ENCODE measurements around the gene ZSWIM8.
A peak's percentile ranks its signal among the peaks of the same experiment; 100 is the strongest.
"Not testable (repeated sequence)": the region's sequence is repeated elsewhere in the genome, so short reads cannot be mapped to it uniquely, and the experiment has no call there.

The ZSWIM8 gene, protein sequence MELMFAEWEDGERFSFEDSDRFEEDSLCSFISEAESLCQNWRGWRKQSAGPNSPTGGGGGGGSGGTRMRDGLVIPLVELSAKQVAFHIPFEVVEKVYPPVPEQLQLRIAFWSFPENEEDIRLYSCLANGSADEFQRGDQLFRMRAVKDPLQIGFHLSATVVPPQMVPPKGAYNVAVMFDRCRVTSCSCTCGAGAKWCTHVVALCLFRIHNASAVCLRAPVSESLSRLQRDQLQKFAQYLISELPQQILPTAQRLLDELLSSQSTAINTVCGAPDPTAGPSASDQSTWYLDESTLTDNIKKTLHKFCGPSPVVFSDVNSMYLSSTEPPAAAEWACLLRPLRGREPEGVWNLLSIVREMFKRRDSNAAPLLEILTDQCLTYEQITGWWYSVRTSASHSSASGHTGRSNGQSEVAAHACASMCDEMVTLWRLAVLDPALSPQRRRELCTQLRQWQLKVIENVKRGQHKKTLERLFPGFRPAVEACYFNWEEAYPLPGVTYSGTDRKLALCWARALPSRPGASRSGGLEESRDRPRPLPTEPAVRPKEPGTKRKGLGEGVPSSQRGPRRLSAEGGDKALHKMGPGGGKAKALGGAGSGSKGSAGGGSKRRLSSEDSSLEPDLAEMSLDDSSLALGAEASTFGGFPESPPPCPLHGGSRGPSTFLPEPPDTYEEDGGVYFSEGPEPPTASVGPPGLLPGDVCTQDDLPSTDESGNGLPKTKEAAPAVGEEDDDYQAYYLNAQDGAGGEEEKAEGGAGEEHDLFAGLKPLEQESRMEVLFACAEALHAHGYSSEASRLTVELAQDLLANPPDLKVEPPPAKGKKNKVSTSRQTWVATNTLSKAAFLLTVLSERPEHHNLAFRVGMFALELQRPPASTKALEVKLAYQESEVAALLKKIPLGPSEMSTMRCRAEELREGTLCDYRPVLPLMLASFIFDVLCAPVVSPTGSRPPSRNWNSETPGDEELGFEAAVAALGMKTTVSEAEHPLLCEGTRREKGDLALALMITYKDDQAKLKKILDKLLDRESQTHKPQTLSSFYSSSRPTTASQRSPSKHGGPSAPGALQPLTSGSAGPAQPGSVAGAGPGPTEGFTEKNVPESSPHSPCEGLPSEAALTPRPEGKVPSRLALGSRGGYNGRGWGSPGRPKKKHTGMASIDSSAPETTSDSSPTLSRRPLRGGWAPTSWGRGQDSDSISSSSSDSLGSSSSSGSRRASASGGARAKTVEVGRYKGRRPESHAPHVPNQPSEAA (N-terminal part only)

DNA sequence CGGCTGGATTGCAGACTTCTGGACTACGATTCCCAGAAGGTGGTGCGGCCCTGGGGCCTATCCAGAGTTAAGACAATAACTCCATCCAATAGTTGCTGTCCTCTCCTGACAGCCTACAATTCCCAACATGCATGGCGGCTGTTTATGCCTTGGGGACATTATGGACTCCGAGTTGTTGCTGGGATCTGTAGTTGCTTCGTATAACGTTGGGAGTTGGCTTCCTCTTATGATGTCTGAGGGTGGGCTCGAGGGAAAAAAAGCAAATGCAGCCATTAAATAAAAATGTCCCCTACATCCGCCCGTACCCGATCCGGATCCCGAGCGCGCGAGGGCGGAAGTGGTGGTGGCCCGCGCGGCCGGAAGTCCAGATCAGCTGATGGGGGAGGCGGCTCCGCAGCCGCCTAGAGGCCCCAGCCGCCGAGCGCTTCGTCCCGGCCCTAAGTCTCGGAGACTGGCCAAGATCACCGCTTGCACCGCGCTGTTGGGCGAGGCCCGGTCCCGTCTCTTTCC lies at the start of gene ZSWIM8:
ZSWIM8 (plus strand) TSS at position 396 of the 510 bp plus-strand sequence. CDS start 273 bp downstream, outside the sequence.
- peak; percentile 92 for DNase-seq

DNA sequence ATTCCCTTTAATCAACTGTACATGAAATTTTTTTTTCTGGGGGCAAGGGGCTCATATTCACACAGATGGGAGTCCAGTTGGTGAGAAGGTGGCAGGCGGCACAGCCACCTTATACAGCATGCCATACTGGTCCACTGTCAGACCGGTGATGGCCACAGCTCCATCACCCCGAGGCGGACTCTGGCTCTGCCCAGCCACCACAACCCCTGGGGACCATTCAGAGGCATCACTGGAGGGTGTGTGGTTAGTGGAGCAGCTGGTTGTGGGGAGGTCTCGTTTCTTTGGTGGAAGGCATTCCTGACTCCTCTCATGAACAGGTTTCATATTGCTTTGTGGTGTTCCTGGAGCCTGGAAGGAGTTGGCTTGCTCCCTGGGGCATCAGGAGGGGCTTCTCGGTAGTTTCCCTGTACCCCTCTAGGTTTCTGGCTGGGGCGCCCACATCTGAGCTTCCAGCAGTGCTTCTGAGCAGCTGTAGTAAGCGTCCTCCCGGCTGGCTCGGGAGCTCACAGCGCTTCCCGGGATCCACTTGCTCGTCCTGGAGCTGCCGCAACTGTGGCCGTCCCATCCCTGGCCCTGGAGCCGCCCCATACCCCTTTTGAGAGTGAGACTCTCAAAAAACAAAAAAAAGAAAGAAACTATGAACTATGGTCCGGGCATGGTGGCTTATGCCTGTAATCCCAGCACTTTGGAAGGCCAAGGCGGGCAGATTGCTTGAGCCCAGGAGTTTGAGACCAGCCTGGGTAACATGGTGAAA lies 44.7 kb upstream of the ZSWIM8 start:
- DNase-seq = not testable (repeated sequence)

DNA sequence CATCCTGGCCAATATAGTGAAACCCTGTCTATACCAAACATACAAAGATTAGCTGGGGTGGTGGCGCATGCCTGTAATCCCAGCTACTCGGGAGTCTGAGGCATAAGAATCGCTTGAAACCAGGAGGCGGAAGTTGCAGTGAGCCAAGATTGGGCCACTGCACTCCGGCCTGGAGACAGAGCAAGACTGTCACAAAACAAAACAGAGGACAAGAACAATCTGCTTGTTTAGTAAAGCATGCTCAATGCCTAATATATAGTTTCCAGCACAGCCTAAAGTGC lies 43.0 kb upstream of the ZSWIM8 start:
- no peak for DNase-seq

- DNase-seq = no peak
Measured at GRCh38 chr10:73743327-73743904, 42.0 kb upstream of the ZSWIM8 start.

DNA sequence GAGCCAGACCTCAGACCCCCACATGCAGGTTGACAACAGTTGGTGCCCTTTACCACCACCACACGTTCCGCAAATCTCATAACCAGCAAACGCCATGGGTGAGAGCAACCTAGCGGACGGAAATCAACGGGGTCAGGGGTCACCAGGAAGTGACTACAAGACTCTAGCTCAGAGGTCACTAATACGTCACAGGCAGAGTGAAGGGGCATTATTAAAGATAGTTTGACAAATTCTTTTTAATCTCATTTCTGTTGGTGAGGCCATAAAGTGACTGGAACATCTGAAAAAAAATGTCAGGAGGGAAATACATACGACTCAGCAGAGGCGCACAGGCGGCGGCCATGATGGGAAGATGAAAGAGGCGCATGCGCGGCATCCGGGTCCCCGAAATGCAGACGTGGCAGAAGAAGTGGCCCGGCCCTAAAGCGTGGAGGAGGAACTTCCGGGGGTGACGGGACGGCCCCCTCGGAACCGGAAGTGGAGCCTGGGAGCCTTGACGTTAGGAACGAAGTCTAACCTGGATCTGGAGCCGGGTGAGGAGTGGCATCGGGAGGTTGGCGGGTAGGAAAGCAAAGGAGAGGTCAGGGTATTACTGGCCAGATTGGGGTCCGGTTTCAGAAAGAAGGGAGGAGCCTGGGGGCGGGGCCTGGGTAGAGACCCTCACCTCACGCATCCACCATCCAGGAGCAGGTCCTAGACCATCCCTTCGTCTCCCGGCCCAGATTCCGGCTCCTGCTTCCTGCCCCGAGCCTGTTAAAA lies 41.3 kb upstream of the ZSWIM8 start, which contains the start of gene SEC24C:
SEC24C (plus strand) TSS at position 468 of the 759 bp plus-strand sequence. CDS start 2,461 bp downstream, outside the sequence.
- DNase-seq = peak; percentile 96

- peak; percentile 57 for DNase-seq
Measured at GRCh38 chr10:73744664-73744975, 40.8 kb upstream of the ZSWIM8 start.

DNA sequence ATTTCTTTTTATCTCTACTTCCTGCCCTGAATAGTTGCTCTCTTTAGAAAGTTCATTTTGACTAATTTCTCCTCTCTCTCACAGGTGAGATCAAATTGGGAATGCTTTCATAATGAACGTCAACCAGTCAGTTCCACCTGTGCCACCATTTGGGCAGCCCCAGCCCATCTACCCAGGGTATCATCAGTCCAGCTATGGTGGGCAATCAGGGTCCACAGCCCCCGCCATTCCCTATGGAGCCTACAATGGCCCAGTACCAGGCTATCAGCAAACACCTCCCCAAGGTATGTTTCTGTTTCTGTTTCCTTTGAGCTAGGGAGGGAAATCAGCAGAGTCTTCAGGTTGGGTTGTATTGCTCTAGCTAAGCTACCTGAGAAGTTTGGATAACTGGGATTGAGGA lies 38.7 kb upstream of the ZSWIM8 start:
- DNase-seq = no peak

DNA sequence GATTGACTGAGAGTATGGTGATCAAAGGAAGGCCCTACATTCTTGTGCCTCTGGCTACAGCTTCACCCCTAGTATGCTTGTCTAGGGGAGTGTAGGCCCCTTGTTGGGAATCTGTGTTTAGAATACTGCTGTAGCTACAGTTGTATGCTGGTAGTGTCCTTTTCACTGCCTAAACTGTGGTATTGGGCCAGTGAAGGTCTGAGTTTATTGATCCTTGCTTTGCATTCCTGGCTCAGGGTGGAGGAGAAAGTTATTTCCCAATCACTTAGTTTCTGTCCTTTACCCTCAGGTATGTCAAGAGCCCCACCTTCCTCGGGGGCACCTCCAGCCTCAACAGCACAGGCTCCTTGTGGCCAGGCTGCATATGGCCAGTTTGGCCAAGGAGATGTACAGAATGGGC lies 34.6 kb upstream of the ZSWIM8 start:
- no peak for DNase-seq

- no peak for DNase-seq
Measured at GRCh38 chr10:73756183-73756582, 29.2 kb upstream of the ZSWIM8 start.

DNA sequence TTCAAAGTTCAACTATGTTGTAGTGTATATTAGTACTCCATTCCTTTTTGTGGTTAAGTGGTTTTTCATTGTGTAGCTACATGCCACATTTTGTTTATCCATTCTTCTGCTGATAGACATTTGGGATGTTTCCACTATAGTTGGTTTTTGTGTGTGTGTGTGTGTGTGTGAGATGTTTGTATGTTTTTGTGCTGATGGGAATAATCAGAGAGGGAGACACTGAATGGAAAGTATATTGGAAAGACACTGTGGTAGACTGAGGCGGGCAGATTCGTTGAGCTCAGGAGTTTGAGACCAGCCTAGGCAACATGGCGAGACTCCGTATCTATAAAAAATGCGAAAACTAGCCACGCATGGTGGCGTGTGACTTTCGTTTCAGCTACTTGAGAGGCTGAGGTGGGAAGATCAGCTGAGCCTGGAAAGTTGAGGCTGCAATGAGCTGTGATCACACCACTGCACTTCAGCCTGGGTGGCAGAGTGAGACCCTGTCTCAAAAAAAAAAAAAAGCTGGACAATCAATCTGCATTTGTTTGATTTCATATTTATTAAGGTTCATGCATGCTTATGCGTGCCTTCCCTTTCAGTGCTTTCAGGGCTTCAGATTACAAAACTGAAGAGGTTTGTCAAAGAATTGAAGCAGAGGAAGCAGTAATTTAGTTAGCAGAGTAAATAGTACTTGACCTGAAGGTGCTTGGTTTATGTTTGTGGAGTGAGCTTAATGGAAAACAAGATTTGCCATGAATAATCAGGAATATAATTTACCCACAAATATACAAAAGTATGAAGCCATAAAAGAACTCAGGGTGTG lies 26.5 kb upstream of the ZSWIM8 start:
- DNase-seq = peak; percentile 47

GRCh38 chr10:73759512-73760115 lies 25.8 kb upstream of the ZSWIM8 start:
- DNase-seq = peak; percentile 84

GRCh38 chr10:73761781-73762180 lies 23.6 kb upstream of the ZSWIM8 start:
- no peak for DNase-seq

- DNase-seq = no peak
Measured at GRCh38 chr10:73762915-73763314, 22.5 kb upstream of the ZSWIM8 start.

DNA sequence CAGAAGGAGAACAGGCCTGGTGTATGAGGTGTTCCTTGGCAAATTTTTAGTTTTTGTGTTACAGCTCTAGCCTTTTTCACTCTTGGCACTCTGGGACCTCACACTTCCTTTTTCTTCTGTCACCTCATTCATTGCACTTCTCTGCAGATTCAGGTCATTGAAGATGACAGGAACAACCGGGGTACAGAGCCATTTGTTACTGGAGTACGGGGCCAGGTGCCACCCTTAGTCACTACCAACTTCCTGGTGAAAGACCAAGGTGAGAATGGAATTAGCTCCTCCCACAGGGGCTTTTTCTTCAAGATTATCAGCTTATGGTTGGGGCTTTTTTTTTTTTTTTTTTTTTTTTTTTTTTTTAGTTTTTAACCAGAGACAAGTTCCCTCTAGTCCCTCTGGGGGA lies 22.1 kb upstream of the ZSWIM8 start:
- DNase-seq = peak; percentile 71

DNA sequence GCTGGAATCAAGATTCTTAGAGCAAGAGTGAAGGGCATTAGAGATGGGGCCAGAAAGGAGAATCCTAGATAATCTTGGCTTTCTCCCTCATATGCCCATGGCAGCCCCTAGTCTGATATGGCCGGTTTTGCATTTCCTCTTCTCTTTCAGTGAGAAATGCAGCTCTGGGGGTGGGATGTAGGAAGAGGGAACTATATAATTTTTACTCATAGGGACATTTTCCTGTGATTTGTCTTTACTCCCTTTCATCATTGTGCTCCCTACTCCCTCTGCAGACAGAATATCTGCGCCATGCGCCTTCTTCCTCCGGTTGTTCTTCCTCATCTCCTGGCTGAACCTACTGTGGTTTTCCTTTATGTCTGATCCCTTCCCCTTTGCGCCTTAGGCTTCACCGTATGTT lies 20.3 kb upstream of the ZSWIM8 start:
- no peak for DNase-seq

DNA sequence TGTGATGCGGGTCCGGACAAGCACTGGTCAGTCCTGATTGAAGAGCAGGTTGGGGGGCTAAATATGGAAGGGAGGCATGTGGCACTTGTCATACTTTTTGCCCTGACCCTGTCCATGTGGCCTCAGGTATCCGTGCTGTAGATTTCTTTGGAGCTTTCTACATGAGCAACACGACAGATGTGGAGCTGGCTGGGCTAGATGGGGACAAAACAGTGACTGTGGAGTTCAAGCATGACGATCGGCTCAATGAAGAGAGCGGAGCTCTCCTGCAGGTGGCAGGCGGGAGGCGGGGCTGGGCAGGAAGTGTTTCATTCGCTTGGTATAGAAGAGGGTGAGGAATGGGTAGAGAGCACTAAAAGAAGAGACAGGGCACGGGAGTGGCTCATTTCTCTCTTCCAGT lies 16.5 kb upstream of the ZSWIM8 start:
- DNase-seq = peak; percentile 74

- DNase-seq = no peak
Measured at GRCh38 chr10:73769396-73769795, 16.0 kb upstream of the ZSWIM8 start.

GRCh38 chr10:73771722-73772280 lies 13.6 kb upstream of the ZSWIM8 start:
- peak; percentile 86 for DNase-seq
